ENCODE results near the gene SHLD2.
A peak's percentile ranks its signal among the peaks of the same experiment; 100 is the strongest.
"Not testable (repeated sequence)": the region's sequence is repeated elsewhere in the genome, so short reads cannot be mapped to it uniquely, and the experiment has no call there.

The SHLD2 gene, protein sequence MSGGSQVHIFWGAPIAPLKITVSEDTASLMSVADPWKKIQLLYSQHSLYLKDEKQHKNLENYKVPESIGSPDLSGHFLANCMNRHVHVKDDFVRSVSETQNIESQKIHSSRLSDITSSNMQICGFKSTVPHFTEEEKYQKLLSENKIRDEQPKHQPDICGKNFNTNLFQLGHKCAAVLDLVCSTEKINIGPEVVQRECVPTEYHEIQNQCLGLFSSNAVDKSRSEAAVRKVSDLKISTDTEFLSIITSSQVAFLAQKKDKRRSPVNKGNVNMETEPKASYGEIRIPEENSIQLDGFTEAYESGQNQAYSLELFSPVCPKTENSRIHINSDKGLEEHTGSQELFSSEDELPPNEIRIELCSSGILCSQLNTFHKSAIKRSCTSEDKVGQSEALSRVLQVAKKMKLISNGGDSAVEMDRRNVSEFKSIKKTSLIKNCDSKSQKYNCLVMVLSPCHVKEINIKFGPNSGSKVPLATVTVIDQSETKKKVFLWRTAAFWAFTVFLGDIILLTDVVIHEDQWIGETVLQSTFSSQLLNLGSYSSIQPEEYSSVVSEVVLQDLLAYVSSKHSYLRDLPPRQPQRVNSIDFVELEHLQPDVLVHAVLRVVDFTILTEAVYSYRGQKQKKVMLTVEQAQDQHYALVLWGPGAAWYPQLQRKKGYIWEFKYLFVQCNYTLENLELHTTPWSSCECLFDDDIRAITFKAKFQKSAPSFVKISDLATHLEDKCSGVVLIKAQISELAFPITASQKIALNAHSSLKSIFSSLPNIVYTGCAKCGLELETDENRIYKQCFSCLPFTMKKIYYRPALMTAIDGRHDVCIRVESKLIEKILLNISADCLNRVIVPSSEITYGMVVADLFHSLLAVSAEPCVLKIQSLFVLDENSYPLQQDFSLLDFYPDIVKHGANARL

DNA sequence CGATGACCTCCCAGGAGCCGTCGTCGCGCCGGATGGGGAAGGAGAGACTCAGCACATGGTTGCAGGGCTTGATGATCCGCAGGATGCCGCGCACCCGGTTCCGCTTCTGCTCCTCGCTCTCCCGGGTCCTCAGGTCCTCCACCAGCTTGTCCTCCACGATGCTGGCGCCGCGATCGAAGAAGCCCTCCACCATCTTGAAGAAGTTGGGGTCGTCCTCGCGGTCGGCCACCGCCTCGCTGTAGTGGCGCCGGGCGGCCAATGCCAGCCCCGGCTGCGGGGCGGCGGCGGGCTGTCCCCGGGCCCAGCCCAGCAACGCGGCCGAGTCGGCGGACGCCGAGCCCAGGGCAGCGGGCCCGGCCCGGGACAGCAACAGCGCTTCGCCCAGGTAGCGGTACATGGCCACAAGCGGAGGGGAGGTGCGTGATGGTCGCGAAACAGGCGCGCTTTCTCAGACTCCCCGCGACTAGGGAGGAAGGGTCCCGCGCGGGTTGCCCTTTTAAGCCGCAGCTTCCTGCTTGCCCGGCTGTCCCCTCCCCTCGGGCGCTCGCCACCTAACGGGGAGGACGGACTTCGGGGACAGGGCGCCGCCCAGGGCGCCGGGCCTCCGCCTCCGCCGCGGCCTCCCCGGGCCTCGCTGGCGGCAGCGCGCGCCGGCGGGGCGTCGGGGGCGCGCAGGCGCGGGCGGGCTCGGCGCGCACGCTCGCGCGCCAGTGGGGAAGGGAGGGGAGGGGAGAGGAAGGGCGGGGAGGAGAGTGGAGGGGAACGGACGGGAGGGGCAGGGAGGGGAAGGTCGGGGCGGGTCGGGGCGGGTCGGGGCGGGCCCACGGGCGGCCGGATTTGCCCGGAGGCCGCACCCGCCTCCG lies at the start of gene SHLD2, which contains the start of gene GLUD1:
Gene SHLD2 (plus strand): TSS at position 834 of the 863 bp plus-strand sequence. CDS start 56,149 bp downstream, outside the sequence.
Gene GLUD1 (minus strand): TSS at position 471 of the 863 bp plus-strand sequence. CDS start 74 bp downstream, at position 397.
- peak; percentile 79 to 80 for DNase-seq

DNA sequence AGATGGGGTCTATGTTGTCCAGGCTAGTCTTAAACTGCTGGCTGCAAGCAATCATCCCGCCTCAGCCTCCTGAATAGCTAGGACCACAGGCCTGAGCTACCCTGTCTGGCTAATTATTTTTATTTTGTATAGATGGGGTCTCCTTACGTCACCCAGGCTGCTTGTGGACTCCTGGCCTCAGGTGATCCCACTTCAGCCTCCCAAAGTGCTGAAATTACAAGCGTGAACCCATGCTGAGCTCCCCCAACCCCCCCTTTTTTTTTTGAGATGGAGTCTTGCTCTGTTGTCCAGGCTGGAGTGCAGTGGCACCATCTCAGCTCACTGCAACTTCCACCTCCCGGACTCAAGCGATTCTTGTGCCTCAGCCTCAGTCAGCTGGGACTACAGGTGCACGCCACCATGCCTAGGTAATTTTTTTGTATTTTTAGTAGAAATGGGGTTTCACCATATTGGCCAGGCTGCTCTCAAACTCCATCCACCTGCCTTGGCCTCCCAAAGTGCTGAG lies 49.5 kb upstream of the SHLD2 start:
- DNase-seq: no peak

DNA sequence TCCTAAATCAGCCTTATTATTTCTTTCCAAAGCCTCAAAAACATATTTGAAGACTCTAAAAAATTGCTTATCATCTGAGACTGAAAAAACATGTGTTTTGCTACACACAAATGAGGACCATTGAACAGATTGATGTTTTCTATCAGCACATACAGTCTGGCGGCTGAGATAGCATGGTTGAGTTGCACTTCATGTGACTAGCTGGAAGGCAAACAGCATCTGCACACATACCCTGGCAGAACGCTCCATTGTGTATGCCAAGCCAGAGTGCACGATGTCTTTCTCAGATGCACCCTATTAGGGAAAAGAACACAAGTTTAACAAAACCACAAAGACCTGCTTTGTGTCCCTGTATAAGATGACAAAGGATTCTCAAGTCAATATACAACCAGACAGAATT lies 41.9 kb upstream of the SHLD2 start:
- DNase-seq: no peak

DNA sequence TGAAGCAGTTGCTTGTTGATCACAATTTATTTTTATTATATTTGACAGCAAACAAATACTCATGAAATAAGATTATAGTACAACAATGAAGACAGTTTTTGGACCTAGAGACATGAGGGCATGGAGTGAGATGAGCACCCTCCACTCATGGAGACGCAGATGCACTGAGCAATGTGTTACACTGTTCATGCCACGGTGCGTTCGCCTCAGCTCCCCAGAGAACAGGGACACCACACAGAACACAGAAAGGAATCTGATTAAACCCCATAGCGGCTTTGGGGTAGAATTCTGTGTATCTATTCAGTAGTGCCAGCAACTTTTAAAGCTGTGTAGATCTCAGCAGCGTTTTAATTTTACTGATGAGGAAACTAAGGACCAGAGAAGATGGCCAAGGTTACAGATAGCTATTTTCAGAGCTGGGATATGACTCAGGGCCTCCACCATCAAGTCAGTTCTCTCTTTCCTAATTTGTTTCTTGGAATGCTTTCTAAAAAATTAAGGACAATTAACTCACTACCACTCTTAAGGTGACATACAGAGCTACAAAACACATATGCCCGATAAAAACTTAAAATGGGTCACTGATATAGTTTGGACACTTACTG lies 41.3 kb upstream of the SHLD2 start:
- DNase-seq: no peak

DNA sequence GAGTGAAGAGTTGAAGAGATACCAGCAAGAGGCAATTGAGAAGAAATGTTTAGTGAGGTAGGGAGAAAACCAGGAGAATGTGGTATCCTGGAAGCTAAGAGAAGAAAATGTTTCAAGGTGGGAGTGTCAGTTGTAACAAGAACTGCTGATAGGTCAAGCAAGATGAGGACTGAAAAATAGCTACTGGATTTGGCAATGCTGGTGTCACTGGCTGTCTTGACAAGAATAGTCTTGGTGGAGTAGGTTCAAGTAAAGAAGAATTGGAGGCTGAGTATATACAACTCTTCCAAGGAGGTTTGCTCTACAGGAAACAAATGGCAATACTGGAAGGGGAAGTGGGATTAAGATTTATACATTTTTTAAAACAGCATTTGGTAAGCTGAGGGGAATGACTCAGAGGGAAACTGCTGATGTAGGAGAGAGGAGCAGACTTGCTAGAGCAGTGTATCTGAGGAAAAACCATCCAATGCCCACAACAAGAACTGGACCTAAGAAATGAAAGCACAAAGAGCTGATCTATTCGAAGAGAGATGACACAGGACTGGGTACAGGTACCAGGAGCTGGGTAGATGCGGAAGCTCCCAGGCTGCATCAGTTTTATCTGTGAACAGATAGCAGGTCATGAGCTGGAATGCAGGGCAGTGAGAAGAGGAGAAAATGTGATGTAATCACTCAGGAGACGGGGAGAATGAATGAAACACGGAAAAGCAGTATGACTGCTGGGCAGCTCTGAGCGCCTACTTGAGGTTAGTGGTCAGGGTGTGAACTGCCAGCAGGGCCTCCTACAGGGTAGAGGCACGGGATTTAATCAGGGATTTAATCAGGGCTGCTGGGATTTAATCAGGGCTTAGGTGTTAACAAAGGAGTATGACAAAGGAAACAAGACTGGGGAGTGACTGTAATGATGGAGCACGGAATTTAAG lies 40.4 kb upstream of the SHLD2 start:
- DNase-seq: peak in 1 of 2 donors; percentile 2

DNA sequence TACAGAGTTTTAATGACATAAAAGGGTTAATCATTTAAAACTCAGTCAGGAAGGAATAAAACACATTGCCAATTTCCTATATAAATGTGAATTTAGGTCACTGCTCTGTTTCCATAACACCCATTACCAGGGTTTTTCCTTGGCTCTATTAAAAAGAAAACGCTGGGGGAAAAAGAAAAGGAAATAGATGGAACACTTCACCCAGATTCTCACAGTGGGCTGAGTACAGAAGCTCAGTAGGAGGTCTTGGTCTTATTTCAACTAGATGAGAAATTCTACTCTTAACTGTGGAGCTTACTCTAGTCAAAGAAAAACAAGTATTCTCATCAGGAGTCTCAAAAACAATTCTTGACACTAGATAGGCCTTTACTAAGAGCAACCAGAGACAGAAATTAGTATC lies 36.8 kb upstream of the SHLD2 start:
- DNase-seq: no peak

DNA sequence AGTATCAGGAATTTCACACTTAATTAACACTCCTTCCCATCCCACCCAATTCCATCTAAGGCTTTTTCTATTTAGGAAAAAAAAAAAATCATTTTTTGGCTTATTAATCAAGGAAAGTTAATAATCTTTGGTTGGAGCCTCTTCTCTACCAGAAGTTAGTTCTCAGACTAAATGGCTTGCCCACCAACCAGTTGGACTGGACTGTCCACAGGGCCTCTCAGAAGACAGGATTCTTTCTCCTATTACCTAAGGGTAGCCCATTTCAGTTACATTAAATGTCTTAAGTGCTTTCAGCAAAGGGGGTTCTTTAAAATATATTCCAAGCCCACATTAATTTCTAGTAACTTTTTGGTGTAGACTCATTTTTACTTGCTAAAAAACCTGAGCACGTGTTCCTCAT lies 35.6 kb upstream of the SHLD2 start:
- no peak for DNase-seq

DNA sequence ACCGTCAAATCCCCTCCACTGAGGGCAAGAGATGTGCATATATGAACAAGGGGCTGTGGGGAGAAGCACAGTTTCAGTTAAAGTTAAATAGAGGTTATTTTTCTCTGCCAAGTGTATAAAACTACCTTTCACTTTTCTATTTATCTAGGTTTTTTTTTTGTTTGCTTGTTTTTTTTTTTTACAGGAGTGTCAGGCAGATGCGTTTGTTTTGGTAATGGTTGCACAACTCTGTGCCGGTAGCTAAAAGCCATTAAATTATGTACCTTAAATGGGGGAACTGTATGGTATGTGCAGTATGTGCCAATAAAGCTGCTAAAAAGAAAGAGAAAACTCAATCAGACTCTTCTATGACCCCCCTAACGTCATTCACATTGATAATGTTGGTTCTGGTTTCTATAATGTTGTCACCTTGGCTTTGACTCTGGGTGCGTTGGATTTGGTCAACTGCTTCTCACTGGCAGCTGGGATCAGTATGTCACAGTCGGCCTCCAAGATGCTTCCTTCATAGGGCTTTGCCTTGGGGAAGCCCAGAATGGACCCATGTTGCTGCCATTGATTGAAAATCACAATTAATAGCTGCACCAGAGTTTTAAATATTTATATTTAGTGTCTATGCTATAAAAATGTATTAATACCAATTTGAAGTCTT lies 34.6 kb upstream of the SHLD2 start:
- no peak for DNase-seq

DNA sequence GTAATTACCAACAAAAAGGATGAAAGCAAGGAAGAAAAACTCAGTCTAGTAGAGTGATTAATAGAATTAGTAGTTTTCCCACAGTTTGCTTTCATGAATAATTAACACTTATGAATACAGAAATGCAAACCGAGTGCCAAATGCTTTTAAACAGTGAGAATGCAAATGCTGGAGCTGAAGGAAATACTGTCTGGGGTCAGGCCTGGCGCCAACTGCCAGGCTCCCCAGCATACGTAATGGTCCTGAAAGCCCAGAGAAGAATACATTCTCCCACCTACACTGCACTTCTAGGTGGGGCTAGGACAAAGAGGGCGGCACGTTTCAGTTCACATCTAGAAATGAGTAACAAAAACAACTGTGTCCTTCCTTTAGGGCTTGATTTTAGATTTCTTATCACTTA lies 30.4 kb upstream of the SHLD2 start:
- no peak for DNase-seq

DNA sequence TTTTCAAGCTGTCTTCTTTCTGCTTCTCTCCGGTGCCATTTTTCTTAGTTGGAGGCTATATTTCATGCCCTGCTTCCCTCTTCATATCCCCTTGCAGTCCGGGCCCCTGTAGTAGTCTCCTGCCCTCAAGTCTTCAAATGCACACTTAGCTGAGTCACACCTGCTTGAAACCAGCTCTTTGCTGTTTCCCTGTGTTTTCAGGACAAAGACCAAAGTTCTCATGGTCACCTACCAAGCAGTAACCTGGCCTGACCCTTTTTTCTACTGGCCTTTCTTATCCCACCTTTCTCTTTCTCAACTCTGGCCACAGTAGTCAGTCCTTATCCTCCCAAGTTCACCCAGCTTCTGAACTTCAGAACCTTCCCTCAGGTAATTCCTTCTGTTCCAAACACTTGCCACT lies 28.8 kb upstream of the SHLD2 start:
- no peak for DNase-seq

DNA sequence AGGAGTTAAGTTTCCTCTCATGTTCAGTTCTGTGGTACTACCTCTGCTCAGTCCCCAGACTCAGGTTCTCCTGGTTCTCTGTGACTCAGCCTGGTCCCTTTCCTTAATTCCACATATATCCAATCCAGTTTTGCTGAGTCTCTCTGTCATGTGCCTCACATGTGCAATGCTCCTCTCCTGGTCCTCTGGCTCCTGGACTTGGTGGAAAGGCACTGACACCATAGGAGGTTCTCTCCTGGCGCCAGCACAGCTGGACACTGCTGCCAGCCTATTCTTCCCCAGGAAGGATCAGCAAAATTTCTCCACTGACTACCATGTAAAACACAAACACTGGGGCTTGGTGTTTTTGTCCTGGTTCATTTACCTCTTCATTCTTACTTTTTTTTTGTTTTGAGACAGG lies 28.1 kb upstream of the SHLD2 start:
- no peak for DNase-seq

DNA sequence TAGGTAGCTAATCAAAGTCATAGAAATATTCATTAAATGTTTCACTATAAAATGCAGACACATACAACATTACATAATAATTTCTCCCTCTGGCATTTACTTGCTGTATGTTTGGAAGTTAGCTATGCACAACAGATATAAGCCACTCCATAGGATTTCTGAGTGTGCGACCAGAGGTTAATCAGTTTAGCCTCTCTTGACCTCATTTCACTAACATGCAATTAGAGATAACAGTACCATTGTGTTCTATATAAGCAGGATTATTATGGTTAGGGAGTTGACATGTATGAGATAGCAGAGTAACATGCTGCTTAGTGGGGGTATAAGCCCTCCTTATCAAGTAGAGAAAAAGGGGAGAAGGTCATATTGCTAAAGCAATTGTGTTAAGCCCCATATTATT lies 26.7 kb upstream of the SHLD2 start:
- no peak for DNase-seq

DNA sequence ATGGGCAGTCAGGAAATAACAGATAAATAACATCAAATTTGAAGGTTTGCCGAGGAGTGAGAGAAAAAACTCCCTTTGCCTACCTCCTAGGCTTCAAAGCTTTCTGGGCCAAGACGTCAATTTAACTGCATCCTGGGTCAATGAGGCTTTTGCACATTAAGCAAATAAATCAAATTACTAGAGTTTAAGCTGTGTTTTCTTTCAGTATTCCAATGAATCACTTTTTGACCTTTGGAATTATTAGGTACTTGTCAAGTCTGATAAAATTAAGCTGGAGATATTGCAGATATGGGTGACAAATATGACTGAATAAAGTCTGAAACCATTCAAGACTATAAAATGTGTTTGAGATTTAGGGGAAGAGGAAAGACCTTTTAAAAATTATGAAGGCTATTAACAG lies 22.6 kb upstream of the SHLD2 start:
- DNase-seq: no peak

DNA sequence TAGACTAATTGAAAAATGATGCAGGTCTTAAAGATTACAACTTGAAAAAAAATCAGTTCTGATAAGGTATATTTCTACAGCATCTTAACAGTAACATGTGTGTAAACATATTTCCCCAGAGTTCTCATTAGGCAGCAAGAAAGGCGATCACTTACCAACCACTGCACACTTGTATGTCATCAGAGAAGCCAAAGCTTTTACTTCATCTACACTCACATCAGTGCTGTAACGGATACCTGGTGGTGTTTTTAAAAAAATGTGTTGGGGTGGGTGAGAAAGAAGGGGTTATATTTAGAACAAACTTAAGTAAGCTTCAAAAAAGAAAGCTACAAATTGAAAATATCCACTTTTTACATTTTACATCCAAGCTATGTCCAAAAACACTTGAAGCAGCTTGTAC lies 18.6 kb upstream of the SHLD2 start:
- DNase-seq: not testable (repeated sequence)

DNA sequence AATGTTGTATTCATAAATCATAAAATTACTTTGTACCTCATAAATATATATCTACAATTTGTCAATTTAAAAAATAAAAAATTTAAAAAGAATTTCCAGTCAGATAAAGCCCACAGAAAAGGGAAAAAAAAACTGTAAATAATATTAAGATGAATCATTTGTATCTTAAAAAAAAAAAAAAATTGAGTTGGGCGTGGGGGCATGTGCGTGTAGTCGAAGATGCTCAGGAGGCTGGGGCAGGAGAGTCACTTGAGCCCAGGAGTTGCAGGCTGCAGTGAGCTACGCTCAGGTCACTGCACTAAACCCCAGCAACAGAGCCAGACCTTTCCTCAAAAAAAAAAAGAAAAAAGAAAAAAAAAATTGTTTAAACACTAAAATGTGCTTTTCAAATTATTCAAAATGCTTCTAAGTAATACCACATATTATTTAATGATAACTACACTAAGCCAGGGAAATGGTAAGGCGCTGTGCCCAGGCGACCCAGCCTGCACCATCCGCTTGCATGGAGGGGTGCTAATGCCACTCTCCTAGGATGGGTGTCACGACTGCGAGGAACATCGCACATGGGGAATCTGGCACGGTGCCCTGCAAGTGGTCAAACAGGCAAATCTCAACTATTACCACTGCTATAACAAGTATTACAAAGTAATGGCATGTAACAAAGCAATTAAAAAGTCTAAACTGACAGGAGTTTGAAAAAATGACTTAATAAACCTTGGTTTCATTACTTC lies 15.7 kb upstream of the SHLD2 start:
- no peak for DNase-seq

DNA sequence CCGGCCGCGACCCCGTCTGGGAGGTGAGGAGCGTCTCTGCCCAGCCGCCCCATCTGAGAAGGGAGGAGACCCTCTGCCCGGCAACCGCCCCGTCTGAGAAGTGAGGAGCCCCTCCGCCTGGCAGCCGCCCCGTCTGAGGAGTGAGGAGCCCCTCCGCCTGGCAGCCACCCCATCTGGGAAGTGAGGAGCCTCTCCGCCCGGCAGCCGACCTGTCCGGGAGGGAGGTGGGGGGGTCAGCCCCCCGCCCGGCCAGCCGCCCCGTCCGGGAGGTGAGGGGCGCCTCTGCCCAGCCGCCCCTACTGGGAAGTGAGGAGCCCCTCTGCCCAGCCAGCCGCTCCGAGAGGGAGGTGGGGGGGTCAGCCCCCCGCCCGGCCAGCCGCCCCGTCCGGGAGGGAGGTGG lies 14.4 kb upstream of the SHLD2 start:
- DNase-seq: not testable (repeated sequence)

DNA sequence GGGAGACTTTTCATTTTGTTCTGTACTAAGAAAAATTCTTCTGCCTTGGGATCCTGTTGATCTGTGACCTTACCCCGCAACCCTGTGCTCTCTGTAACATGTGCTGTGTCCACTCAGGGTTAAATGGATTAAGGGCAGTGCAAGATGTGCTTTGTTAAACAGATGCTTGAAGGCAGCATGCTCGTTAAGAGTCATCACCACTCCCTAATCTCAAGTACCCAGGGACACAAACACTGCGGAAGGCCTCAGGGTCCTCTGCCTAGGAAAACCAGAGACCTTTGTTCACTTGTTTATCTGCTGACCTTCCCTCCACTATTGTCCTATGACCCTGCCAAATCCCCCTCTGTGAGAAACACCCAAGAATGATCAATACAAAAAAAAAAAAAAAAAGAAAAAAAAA lies 13.4 kb upstream of the SHLD2 start:
- not testable (repeated sequence) for DNase-seq

DNA sequence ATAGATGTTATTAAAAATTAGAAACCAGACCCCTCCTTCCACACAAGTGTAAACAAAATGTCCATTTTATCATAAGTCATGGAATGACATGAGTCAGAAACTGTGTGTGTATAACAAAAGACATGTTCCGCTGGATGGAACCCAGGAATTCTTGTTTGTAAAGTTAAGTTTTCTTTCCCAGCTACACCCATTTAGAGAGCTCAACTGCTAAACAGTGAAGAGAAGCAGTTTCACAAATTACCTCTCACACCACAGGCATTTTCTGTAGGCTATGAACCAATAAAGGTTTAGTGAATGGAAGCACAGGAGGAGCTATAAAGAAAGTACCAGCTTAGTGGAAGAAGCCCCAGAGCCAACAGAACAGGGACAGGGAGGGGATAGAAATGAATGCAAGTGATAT lies 12.8 kb upstream of the SHLD2 start:
- not testable (repeated sequence) for DNase-seq

DNA sequence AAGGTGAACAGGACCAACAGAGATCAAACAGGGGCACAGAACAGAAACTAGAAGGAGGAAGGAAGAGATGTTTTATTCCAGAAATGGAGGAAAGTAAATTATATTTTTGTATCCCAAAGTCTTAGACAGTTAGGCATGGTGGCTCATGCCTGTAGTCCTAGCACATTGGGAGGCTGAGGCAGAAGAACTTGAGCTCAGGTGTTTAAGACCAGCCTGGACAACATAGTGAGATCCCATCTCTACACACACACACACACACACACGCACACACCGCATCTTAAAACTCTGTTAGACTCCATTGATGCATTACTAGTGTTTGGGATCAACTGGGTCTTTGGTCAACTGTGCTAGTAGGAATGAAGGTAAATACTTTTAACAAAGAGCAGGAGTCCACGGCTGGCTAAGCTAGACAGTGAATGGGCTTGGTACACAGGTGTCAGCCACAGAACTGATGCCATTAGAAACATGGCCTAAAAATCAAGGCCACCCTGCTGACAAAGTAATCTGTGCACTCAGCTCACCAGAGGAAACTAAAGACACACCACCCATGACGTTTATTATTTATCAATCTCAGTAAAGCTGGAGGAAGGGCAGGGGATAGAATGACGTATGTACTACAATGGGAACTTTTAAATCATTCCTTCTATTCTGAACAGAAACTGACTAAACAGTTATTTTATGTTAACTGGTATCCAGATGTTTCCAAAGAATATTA lies 11.3 kb upstream of the SHLD2 start:
- DNase-seq: not testable (repeated sequence)

All from stimulated activated CD4-positive, alpha-beta T cell treated with anti-CD3 and anti-CD28 coated beads, Interleukin-2, amount 100 ng/mL, for 48 hours (primary cell).